Thyroid gland (tissue), 4 donors: ENCODE data around the gene RBMS2. TPM values are rescaled to one million over a fixed set of nuclear protein-coding genes. Genes with fewer than 3 reads are reported as not detected.

Experiments used
- DNase-seq, 2 donors: peaks; one replicate each; pipeline ENCODE4 v3.0.0-alpha.2; 2019
- H3K27ac ChIP-seq, 3 donors: fragments of 200-600 bp; sonication (generic); 1 replicate in 2 of 3; 2 replicates in 1 of 3; pipeline ENCODE4 v1.5.1; 2016 to 2019; ENCODE audit warnings: mild to moderate bottlenecking in 1 of 3, moderate library complexity in 1 of 3
- H3K27me3 ChIP-seq: fragments of 200-600 bp; sonication (generic); one replicate; pipeline ENCODE4 v1.5.1; 2019
- H3K36me3 ChIP-seq, 2 donors: fragments of 200-600 bp; sonication (generic); one replicate each; pipeline ENCODE4 v1.5.1; 2016 to 2019
- H3K4me1 ChIP-seq, 2 donors: fragments of 200-600 bp; sonication (generic); one replicate each; pipeline ENCODE4 v1.5.1; 2017 to 2019
- H3K4me3 ChIP-seq, 3 donors: fragments of 200-600 bp; sonication (generic); replicated peaks in 1 of 3; 1 replicate in 2 of 3; 2 replicates in 1 of 3; pipeline ENCODE4 v1.5.1; 2016; ENCODE audit warnings: mild to moderate bottlenecking in 1 of 3
- H3K9me3 ChIP-seq: fragments of 200-600 bp; sonication (generic); one replicate; pipeline ENCODE4 v1.5.1; 2017
- CTCF ChIP-seq, 6 experiments: fragments of 200-600 bp in 3 of 6; fragments of 450-650 bp in 3 of 6; sonication (generic) in 3 of 6; IDR thresholded peaks; one replicate each; pipeline ENCODE4 v1.5.1; 2016 to 2019; ENCODE audit warnings: antibody characterized with exemption in 6 of 6, mild to moderate bottlenecking in 2 of 6, inconsistent platforms in 1 of 6, moderate library complexity in 1 of 6
- POLR2A ChIP-seq, 2 donors: fragments of 450-650 bp; IDR thresholded peaks; one replicate each; pipeline ENCODE4 v1.6.1; 2017; ENCODE audit warnings: antibody characterized with exemption in 2 of 2, mild to moderate bottlenecking in 2 of 2, moderate library complexity in 1 of 2
- WGBS, 2 donors: methylation state at CpG; one replicate each; pipeline ENCODE4 v1.1.5; 2017; 5-methylcytosine and 5-hydroxymethylcytosine counted together
- intact Hi-C: fragments of 100-400 bp; cut with DNase I; formaldehyde crosslinking; loops from one replicate; pipeline ENCODE4 v1.15.1; 2023
- small RNA-seq: library from RNA; depleted of rRNA; stranded (forward); fragments of <200 nt; gene quantifications from one replicate; pipeline ENCODE3, GENCODE V24; 2016
- total RNA-seq, 4 donors: library from RNA; depleted of rRNA; stranded (reverse); fragments of >200 nt; gene quantifications; one replicate each; pipeline ENCODE4 v1.2.3, GENCODE V29; 2016

The RBMS2 gene
- total RNA-seq, 4 donors from 2014 or later: 39.8 to 58.3 (median 50.2) TPM

GRCh38 chr12:56637621-56638020 is 116.0 kb downstream of the RBMS2 start:
- peak overlapping the region; percentile 96 to 97 (median 97) for H3K27ac ChIP-seq
- 62 to 74% methylated on average over 2 of the region's 2 CpGs for WGBS, 2 donors
- H3K27me3 ChIP-seq: no peaks in the 10 kb centered on the region
- H3K4me1 ChIP-seq: peaks cover 30 to 36% of the 10 kb centered on the region in 2 donors
- no peak overlapping the region for H3K4me3 ChIP-seq
- no peaks in the 10 kb centered on the region for H3K9me3 ChIP-seq
- H3K36me3 ChIP-seq: peaks cover 49% of the 10 kb centered on the region in 2 donors
- intact Hi-C loops: loop anchor here (10.0 kb wide), 2 partner anchors 63 to 123 kb away; no protein-coding TSS in a partner anchor
- TF ChIP-seq POLR2A (IDR thresholded peaks at IDR 0.05) (no peak), CTCF (IDR thresholded peaks at IDR 0.05) (no peak)
- DNase-seq: no peak

GRCh38 chr12:56641219-56641618 is 119.6 kb downstream of the RBMS2 start:
- H3K27me3 ChIP-seq: no peaks in the 10 kb centered on the region
- H3K4me3 ChIP-seq: no peak overlapping the region
- no peaks in the 10 kb centered on the region for H3K9me3 ChIP-seq
- H3K36me3 ChIP-seq: peaks cover 59 to 67% of the 10 kb centered on the region in 2 donors
- no peak for TF ChIP-seq POLR2A (IDR thresholded peaks at IDR 0.05)
- TF ChIP-seq CTCF (IDR thresholded peaks at IDR 0.05): no peak
- 87 to 88% methylated on average over 6 of the region's 6 CpGs for WGBS, 2 donors
- H3K4me1 ChIP-seq: peaks cover 23 to 31% of the 10 kb centered on the region in 2 donors
- H3K27ac ChIP-seq: peak overlapping the region in 1 of 3 donors; percentile 32
- no peak for DNase-seq
- intact Hi-C loops: loop anchor here (10.0 kb wide), 1 partner anchor 84 kb away; the partner anchor contains the start of gene NACA

GRCh38 chr12:56644654-56645053 is 123.0 kb downstream of the RBMS2 start:
- H3K27ac ChIP-seq: peak overlapping the region; percentile 74 to 97 (median 92)
- H3K36me3 ChIP-seq: peaks cover 40 to 47% of the 10 kb centered on the region in 2 donors
- H3K4me1 ChIP-seq: peaks cover 20 to 24% of the 10 kb centered on the region in 2 donors
- no peaks in the 10 kb centered on the region for H3K27me3 ChIP-seq
- no peak for DNase-seq
- intact Hi-C loops: loop anchor here (5.0 to 10.0 kb wide), 2 partner anchors 43 to 80 kb away; partner anchors contain the start of genes NACA and PTGES3
- WGBS, 2 donors: 43 to 47% methylated on average over 4 of the region's 4 CpGs
- H3K4me3 ChIP-seq: peak overlapping the region; percentile 60 to 87 (median 77)
- H3K9me3 ChIP-seq: no peaks in the 10 kb centered on the region
- TF ChIP-seq CTCF (IDR thresholded peaks at IDR 0.05) (no peak), POLR2A (IDR thresholded peaks at IDR 0.05) (no peak)

GRCh38 chr12:56645201-56645716 is 123.6 kb downstream of the RBMS2 start:
- Histone ChIP-seq H3K36me3 (peaks cover 33 to 41% of the 10 kb centered on the region in 2 donors), H3K9me3 (no peaks in the 10 kb centered on the region), H3K4me1 (peaks cover 15 to 18% of the 10 kb centered on the region in 2 donors), H3K27me3 (no peaks in the 10 kb centered on the region), H3K4me3 (peak overlapping the region; percentile 60 to 87 (median 77)), H3K27ac (peak overlapping the region; percentile 74 to 97 (median 92))
- peak in 1 of 2 donors; percentile 15 for DNase-seq
- TF ChIP-seq POLR2A (IDR thresholded peaks at IDR 0.05): no peak
- TF ChIP-seq CTCF (IDR thresholded peaks at IDR 0.05): peak in 1 of 6 experiments; percentile 28
- intact Hi-C loops: loop anchor here (5.0 to 10.0 kb wide), 2 partner anchors 42 to 80 kb away; partner anchors contain the start of genes NACA and PTGES3
- WGBS, 2 donors: 1% methylated on average over 21 to 24 of the region's 29 CpGs

Small RNAs within 50 kb of the gene (small RNA-seq; reads per million reads assigned to genes)
- gene RNU6-343P (not detected), gene SNORD59A (46,353 reads per million, percentile 100 among the genes with 10 or more reads in this experiment)

Other genes starting within 250 kb of the RBMS2 start
- 100 to 1,000 TPM; 110 to 190 (median 118) TPM for gene CS, start 221.5 kb upstream of the RBMS2 start, total RNA-seq
- 100 to 1,000 TPM; 107 to 129 (median 124) TPM for gene CNPY2, start 205.8 kb upstream of the RBMS2 start, total RNA-seq
- gene PAN2, start 187.8 kb upstream of the RBMS2 start, total RNA-seq: 100 to 1,000 TPM in 3 of 4 donors, 10 to 100 TPM in 1; 95.7 to 148 (median 134) TPM
- 1 to 10 TPM in 1 of 4 donors, under 1 TPM in 1, not detected in 2; 0.67 to 1.1 TPM for gene IL23A, start 182.9 kb upstream of the RBMS2 start, total RNA-seq
- 100 to 1,000 TPM; 121 to 166 (median 146) TPM for gene STAT2, start 161.7 kb upstream of the RBMS2 start, total RNA-seq
- gene APOF, start 159.0 kb upstream of the RBMS2 start, total RNA-seq: not detected
- gene TIMELESS, start 72.4 kb upstream of the RBMS2 start, total RNA-seq: 1 to 10 TPM; 4.6 to 7.6 (median 6.7) TPM
- gene MIP, start 67.2 kb upstream of the RBMS2 start, total RNA-seq: not detected
- 1 to 10 TPM; 2.8 to 4.6 (median 4.3) TPM for gene SPRYD4, start 53.2 kb upstream of the RBMS2 start, total RNA-seq
- gene GLS2, start 33.7 kb upstream of the RBMS2 start, total RNA-seq: 1 to 10 TPM; 1.8 to 4.2 (median 2.7) TPM
- 100 to 1,000 TPM in 1 of 4 donors, 10 to 100 TPM in 3; 61.7 to 122 (median 77.6) TPM for gene BAZ2A, start 108.5 kb downstream of the RBMS2 start, total RNA-seq
- gene ATP5F1B, start 124.2 kb downstream of the RBMS2 start, total RNA-seq: 100 to 1,000 TPM; 310 to 557 (median 431) TPM
- gene PTGES3, start 166.5 kb downstream of the RBMS2 start, total RNA-seq: 100 to 1,000 TPM; 101 to 132 (median 124) TPM
- 1,000 to 10,000 TPM; 1,034 to 1,717 (median 1,154) TPM for gene NACA, start 203.5 kb downstream of the RBMS2 start, total RNA-seq
- 10 to 100 TPM in 1 of 4 donors, 1 to 10 TPM in 3; 5.8 to 11.7 (median 7.0) TPM for gene PRIM1, start 230.5 kb downstream of the RBMS2 start, total RNA-seq
- 100 to 1,000 TPM in 1 of 4 donors, 10 to 100 TPM in 2, 1 to 10 TPM in 1; 4.6 to 109 (median 24.0) TPM for gene HSD17B6, start 241.5 kb downstream of the RBMS2 start, total RNA-seq